HG03520 (cell line): ENCODE measurements around the gene PHLDA3.

Source experiments
- ATAC-seq: cut with Tn5 transposase; IDR thresholded peaks from one replicate; pipeline ENCODE4 v1.9.1; 2021; ENCODE audit warnings: mild to moderate bottlenecking, moderate library complexity; ENCODE audit not compliant: unreplicated experiment

The PHLDA3 gene

DNA sequence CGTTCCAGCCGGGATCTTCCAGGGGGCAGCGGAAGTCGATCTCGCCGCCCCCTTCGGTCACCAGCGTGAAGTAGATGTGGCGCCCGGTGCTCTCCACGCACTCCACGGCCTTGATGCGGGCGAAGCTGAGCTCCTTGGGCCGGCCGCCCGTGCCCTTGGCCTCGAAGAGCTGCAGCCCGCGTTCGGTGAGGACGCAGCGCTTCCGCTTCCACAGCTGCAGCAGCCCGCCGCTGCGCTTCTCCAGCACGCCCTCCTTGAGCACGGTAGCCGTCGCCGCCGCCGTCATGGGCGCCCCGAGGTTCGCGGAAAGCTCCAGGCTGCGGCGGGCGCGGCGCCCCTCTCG lies 516 bp downstream of the PHLDA3 start:
- ATAC-seq = peak; percentile 31

DNA sequence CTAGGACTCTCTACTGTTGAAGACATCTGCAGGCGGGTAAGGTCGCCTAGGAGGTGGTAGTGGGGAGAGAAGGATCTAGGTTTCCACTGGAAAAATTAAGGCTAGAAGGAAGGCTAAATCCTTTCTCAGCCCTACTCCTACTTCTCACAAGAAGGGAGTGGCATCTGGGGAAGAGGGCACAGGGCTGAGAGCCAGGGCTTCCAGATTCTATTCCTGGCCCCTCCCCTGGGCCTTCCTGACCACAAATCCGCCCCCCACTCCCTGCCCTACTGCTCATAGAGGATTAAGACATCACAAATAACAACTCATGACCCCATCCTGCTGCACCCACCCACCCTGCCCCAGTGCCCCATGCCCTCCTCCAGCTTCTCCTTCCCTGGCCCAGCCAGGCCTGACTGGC lies 2.5 kb downstream of the PHLDA3 start:
- no peak for ATAC-seq

DNA sequence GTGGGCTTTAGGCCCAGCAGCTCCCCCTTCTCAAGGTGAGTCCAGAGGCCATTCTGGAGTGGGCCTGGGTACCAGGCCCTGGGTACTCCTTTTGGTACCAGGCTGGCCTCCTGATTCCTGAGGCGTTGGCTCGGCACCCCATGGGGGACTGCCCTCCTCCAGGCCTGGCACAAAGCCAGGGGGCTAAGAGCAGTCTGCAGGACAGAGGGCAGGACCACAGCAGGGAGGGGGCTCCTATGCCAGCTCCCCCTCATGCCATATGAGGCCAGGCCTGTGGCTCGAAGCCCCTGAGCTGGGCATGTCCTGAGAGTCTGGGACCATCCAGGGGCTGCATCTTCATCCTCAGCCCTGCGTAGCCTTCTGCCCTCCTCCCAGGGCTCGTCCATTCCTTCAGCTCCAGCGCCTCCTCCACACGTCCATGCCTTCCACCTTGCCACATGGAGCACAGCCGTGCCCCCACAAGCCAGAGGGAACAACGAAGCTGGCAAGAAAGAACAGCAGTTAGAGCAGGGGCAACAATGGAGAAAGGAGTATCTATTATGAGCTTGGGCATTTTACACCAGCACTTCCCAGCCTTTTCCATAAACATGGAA lies 3.2 kb downstream of the PHLDA3 start:
- no peak for ATAC-seq

DNA sequence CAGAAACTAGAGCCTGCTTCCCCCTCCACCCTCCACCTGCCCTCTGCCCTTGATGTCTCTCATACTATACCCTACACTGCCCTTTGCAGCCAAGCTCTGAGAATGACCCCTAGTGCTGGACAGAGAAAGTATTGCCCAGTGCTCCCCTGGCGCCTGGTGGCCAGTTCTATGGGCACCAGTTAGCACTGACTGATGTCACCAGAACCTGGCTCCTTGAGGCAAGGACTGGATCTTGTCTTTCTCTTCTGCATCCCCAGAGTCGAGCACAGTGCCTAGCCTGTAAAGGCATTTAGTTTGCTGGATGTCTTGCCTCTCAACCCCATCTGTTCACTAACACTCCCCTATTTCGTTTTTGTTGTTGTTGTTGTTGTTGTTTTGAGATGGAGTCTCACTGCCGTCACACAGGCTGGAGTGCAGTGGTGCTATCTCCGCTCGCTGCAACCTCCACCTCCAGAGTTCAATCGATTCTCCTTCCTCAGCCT lies 5.9 kb downstream of the PHLDA3 start:
- ATAC-seq = no peak

DNA sequence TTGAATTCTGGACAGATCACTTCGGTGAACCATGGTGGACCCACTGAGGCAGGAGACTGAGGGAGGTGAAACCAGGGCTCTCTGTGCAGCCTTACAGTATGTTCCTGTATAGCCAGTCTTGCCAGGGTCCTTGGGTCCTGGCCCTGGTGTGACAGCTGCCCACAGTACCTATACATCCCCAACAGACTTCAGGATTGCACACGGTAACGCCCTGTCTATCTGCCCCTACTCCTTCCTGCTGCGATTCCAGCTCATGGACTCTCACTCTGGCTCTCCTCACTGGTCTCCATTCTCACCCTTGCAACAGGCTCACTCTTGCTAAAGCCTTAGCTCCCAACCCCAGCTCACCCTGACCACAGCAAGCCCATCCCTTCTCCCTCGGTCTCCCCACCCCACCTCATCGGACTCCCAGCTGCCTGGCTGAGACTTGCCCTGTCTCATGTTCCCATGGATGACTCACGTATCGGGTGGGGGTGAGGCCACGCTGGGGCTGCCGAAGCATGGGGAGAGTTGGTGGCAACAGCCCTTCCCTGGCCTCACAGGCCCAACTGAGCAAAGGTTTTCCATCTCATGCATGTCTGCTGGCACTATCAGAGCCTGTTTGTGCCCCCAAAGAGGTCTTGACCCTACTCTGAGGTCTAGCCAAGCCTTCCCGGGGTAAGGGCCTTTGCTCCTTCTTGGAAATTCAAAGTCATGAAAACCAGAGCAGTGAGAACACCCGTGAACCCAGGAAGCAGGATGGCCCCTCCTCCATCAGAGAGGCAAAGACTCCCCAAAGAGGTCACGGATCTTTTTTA lies 7.1 kb downstream of the PHLDA3 start:
- ATAC-seq = no peak

DNA sequence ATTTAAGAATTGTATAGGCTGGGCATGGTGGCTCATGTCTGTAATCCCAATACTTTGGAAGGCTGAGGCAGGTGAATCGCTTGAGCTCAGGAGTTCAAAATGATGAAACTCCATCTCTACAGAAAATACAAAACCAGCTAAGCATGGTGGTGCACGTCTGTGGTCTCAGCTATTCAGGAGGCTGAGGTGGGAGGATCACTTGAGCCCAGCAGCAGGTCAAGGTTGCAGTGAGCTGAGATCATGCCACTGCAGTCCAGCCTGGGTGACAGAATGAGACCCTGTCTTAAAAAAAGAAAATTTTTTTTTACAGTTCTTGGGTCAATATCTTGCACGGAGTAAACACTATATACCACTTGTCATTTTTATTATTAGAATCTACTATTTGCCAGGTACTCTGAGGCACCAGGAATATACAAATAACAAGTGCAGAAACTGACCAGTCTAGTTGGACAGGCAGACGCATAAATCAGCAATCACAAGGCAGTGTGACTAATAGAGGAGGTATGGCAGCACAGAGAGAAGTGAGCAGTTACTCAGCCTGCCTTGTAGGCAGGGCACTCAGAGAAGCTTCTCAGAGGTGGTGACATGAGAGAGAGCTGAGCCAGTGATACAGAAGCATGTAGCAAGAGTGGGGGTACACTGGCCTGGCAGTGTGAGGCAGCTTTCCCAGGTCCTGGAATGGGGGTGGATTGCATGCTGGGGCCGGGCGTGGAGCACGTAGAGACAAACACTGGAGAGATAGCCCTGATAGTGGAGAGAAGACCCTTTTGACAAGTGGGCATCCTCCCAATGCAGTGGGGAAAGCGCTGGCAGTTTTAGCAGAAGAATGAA lies 8.0 kb downstream of the PHLDA3 start:
- no peak for ATAC-seq

DNA sequence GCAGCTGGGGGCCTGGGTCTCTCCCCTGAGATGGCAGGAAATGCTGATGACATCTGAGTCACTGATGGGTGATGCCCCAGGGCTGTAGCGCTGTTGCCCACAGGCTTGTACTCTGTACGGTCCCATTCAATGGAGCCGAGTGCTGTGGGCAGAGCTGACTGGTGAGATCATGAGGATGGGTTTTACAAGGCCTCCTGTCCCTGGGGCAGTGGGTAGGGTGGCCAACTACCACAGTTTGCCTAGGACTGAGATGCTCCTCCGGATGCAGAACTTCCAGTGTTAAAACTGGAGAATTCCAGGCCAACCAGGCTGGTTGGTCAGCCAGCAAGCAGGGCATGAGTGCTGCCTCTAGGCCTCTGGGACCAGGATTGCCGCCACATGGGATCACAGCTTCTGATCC lies 9.2 kb downstream of the PHLDA3 start:
- ATAC-seq = no peak

DNA sequence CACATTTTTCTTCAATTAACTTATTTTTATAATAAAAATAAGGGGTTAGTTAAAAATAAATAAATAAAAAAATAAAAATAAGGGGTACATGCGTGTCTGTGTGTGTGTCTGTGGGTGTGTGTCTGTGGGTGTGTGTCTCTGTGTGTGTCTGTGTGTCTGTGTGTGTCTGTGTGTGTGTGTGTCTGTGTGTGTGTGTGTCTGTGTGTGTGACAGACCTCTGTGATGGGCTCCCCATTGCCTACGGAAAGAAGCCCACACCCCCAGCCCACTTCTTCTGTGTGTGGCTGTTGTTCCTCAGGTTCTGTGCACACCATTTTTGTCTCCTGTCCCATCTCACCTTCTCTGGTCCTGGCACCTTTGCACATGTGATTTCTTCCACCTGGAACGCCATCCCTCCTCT lies 9.9 kb downstream of the PHLDA3 start:
- ATAC-seq = no peak

DNA sequence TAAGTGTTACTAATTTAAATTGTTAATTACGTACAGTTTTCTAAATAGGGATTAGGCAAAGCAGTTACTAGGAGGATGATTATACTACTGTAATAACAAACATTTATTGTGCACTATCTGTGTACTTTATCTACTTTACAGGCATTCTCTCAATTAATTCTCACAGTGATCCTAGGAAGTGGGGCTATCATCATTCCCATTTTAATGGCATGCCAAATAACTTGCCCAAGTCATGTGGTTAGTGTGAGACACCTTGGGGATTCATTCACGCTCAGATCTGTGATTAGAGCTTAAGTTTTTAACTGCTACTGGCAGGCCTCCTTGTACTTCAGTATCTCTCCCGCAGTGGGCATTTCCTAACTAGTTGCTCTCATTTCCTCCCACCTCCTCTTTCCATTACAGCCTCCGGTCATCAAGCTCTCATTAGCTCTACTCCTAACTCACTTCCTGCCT lies 11.5 kb downstream of the PHLDA3 start:
- no peak for ATAC-seq

DNA sequence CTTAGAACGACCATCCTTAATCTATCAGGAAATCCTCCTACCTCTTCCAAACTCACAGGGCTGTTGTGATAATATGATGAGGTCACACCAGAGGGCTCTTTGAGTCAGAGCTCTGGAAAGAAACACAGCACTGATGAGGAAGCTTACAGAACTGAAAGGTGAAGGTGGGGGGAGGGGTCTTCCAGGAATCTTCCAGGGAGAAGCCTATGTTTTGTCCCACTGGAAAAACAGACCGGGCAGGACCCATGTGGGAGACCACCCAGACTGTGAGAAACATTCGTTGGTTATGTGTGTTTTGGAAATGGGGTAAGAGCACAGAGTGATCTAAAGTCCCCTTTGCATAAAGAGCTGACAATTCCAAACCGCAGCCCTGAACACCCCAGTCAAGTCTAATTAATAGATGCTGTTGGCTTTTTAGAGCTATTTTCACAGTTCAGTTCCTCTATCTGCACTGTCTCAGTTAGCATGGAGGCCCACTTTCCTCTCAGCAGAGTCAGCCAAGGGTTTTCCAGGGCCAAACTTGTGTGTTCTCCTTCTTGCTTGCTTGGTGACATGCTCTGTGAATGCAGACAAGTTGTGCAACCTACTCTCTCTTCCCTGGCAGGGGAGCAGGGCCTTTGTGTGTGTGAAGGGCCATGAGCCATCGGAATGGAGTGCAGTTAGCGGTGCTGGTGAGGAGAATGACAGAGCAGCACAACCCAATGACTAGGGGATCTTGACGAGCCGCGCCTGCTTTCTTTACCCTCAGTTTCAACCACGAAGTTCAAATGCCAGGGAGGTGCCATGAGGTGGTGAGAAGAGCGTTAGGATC lies 12.3 kb downstream of the PHLDA3 start:
- no peak for ATAC-seq

DNA sequence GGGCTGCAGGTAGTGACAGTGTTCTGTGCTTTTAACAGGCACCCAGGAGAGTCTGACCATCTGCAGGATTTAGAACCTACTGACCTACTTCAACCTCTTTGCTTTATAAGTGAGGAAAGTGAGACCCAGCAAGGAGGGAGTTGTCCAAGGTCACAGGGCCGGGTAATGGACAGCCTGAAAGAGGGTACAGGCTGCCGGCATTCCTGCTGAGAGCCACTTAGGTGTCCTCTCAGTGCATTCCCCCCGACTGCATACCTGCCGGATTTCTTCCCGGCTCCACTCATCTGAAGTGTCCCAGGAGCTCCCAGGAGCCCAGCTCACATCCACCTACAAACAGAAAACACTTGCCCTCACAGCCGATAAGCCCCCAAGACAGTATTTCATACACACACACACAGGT lies 13.9 kb downstream of the PHLDA3 start:
- no peak for ATAC-seq

DNA sequence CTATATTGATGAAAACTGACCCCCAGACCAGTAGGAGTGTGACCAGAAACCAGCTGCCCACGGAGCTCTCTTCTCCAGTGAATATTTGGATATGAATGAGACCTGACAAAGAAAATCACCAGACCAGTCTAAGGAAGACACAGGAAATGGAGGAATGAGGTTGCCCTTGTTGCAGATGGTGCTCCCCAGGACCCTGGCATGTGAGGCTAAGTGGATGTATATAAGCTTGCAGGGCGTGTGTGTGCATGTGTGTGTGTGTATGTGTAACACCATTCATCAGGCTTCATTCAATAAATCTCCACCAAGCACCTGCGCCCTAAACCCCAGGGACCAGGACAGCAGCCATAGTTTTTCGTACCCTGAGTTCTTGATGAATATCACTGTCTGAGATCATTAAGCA lies 14.4 kb downstream of the PHLDA3 start:
- no peak for ATAC-seq

DNA sequence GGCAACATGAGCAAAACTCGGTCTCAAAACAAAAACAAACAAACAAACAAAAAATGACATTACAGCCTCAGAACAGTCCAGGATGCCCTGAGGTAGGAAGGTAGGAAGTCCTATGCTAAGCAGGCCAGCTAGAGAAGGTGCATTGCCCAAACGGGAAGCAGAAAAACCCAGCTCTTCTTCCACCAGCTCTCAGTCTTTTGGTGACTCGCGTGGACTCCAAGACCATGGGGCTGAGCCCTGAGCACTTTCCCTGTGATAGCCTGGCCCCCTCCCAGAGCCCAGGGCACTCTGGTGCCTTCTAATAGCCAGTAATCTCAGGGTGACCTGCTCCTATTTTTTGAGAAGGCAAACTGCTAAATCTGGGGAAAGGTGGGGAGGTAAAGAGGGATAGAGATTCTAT lies 16.1 kb downstream of the PHLDA3 start:
- no peak for ATAC-seq

DNA sequence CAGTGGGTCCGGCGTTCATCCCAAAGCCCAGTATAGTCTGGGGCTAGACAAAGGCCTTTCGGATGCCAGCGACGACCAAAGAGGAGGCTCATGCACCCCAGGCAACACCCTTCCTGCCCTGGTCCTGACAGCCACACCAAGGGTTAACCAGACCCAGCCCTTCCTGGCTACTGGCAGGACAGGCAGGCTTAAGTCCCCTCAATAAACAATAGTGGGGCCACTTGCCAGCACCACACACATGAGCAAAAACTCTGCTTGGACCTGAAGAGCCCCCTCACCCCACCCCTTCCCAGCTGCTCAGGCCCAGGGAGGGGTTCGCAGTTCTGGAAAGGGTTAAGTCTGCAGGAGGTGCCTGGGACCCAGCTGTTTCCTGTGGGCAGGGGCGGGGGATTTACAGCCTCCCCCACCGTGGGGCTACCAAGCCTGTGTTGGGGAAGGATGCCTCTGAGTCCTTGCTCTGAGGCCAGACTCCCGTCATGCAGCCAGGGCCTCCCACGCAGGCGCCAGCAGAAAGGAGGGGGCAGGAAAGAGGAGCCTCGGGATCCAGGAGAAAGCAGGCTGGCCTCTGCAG lies 18.2 kb downstream of the PHLDA3 start:
- ATAC-seq = no peak

DNA sequence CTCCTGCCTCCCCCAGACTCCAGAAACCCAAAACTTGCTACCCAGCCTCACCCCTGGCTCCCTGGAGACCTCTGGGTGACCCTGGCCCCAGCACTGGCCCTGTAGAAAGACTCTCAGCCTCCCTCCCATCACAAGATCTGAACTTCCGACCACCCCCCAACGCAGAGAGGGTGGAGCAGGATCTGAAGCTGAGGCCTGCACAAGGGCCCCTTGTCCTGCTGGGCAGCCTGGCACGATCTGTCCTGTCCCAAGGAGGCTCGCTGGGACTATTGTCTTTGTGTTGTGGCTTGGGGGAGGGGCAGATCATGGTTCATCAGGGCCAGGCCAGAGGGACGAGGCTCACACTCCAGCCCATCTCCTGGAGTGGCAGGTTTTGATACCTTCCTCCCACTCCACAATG lies 20.0 kb downstream of the PHLDA3 start:
- ATAC-seq = no peak

DNA sequence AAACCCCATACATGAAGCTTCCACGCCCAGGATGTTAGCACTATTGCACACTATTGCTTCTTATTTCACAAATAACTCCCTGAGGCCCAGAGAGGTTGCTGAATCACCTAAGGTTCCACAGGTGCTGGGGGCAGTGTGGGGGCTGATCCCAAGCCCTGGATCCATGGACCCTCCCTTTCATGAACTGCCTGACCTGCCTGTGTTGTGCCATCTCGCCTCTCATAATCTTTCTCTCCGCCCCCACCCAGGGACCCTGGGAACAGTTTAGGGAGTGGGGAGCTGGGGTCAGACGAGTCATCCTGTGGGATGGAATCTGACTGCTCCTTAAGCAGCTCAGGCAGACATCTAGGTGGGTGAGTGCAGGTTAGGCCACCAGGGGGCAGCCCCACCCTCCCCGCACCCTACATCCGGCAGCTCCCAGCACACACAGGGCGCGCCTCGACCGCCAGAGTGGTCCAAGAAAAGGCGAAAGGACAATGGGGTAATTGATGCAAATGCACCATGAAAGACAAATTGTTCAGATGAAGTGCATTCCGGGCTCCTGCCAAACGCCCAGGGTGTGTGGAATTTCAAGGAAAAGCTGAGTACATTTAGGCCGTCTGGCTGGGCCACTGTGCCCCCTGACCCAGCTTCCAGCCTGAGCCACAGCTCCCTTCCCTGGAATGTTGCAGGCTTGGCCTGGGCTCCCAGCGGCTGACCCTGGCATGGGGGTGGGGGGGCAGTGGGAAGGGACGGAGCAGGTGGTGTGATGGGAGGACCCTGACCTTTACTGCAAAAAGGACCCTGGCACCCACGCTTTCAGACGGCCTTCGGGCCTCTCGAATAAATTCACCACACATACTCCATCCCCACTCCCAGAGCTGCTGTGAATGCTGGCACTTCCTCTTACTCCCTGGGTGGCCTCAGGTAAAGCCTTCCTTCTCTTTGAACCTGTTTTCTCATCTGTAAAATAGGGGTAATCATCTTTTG lies 20.8 kb downstream of the PHLDA3 start:
- peak; percentile 58 for ATAC-seq

DNA sequence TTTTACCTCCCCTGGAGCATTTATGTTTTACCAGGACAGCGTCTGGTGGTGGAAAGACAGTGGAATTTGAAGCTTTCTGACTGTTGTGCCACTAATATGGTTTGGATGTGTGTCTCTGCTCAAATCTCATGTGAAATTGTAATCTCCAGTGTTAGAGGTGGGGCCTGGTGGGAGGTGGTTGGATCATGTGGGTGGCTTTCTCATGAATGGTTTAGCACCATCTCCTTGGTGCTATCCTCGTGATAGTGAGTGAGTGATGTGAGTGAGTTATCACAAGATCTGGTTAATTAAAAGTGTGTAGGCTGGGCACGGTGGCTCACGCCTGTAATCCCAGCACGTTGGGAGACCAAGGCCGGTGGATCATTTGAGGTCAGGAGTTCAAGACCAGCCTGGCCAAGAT lies 23.7 kb downstream of the PHLDA3 start:
- no peak for ATAC-seq

DNA sequence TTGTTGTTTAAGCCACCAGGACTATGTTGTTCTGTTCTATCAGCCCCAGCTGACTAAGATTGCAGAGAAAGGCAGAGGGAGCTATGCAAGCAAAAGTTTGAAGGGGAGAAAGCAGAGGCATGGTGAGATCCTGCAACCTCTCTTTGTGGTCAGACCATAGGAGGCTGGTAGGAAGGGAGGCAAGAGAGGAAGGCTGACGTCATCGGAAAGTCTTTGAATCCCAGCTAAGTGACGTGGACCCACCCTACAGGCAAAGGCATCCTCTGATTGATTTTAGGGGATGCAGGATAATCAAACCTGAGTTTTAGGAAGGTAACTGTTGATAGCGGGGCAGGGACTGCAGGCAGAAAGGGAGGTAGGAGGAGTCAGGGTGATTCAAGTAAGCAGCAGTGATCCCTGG lies 24.2 kb downstream of the PHLDA3 start:
- ATAC-seq = no peak

DNA sequence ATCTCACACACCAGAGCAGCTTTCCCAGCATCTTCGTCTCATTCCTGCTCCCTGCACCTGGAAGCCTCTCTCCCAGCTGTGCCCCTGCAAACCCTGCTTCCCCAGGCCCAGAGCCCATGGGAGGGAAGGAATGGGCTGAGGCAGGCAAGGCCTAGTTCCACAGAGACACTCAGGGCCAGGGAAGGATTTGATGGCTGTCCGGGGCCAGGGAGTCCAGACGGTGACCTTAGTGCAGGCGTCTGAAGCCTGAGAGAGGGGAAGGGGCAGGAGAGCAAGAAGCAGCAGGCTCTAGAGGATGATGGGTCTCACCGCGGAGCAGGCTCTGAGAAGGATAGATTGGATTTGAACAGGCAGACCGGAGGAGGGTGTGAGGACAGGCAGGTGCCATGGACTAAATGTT lies 25.2 kb downstream of the PHLDA3 start:
- ATAC-seq = no peak

DNA sequence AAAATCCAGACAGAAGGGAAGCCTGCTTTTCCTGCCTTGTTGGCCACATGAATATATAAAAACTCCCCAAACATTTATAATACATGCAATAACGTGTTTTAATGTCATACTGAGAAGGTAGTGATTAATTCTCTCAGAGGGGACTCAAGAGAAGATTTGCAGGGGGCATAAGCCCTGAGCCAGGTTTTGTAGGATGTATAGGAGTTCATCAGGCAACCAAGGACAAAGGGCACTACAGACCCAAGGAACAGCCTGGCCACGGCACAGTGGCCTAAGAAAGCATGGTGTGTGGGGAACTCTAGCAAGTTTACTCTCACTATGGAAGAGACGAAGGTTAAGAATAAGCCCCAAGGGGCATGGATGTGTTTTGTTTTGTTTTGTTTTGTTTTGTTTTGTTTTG lies 32.0 kb downstream of the PHLDA3 start:
- no peak for ATAC-seq
